ENCODE results near the gene PALMD. TPM values are rescaled to one million over a fixed set of nuclear protein-coding genes. Genes with fewer than 3 reads are reported as not detected.

The PALMD gene
- total and polyA plus RNA-seq, 2 experiments from 2014 or later = 0.63 to 0.94 TPM

DNA sequence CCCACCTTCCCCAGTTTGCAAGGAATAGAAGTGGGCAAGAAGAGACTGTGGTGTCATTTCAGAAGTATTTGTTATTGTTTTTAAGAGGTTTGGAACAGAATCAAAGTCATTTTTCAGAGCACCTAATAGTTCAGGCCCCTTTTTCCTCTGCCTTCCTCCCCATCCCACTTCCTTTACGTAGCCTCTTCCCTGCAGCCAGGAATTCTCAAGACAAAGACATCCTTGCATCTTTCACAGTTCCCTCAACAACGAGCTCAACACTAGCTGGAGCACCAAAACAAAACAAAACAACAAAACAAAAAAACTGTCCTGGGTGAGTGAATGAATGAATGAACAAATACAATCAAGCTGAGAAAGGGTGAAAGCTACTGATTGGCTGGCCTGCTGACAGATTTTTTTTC lies 7.0 kb downstream of the PALMD start:
- TF ChIP-seq, protein P1, sequence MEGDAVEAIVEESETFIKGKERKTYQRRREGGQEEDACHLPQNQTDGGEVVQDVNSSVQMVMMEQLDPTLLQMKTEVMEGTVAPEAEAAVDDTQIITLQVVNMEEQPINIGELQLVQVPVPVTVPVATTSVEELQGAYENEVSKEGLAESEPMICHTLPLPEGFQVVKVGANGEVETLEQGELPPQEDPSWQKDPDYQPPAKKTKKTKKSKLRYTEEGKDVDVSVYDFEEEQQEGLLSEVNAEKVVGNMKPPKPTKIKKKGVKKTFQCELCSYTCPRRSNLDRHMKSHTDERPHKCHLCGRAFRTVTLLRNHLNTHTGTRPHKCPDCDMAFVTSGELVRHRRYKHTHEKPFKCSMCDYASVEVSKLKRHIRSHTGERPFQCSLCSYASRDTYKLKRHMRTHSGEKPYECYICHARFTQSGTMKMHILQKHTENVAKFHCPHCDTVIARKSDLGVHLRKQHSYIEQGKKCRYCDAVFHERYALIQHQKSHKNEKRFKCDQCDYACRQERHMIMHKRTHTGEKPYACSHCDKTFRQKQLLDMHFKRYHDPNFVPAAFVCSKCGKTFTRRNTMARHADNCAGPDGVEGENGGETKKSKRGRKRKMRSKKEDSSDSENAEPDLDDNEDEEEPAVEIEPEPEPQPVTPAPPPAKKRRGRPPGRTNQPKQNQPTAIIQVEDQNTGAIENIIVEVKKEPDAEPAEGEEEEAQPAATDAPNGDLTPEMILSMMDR (IDR thresholded peaks at IDR 0.05; ENCODE audit: low read depth, low read length) = no peak
- no peak overlapping the region for H3K4me3 ChIP-seq
- H3K9me3 ChIP-seq (ENCODE audit: low read depth) = no peaks in the 10 kb centered on the region
- H3K36me3 ChIP-seq = no peaks in the 10 kb centered on the region
- H3K27me3 ChIP-seq = no peaks in the 10 kb centered on the region
- DNase-seq (ENCODE audit: low read depth in 1 of 2, low spot score in 1 of 2) = peak in 1 of 2 donors; percentile 24
- H3K27ac ChIP-seq = no peak overlapping the region
- H3K4me1 ChIP-seq (ENCODE audit: low read depth) = no peaks in the 10 kb centered on the region

DNA sequence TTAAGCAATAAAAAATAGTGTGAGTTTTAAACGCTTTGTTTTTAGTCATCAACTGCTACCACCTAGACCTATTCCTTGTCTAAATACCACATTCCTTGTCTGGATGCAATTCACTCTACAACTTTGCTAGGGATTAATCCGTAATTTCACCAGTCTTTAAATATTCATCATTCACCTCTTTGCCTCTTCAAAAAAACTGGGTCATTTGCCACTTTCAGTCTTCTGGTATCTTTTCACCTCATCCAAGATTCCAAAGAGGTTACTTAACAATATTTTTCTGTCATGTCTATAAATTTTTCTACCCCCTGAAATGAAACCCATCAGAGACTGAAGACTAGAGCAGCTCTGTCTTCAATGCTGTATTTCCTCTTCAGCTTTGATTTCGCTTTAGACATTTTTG lies 9.5 kb downstream of the PALMD start:
- no peaks in the 10 kb centered on the region for H3K9me3 ChIP-seq (ENCODE audit: low read depth)
- H3K36me3 ChIP-seq = no peaks in the 10 kb centered on the region
- H3K27me3 ChIP-seq = no peaks in the 10 kb centered on the region
- no peak overlapping the region for H3K27ac ChIP-seq
- no peaks in the 10 kb centered on the region for H3K4me1 ChIP-seq (ENCODE audit: low read depth)
- no peak overlapping the region for H3K4me3 ChIP-seq
- DNase-seq (ENCODE audit: low read depth in 1 of 2, low spot score in 1 of 2) = no peak
- TF ChIP-seq, protein P1 (IDR thresholded peaks at IDR 0.05; ENCODE audit: low read depth, low read length) = no peak

DNA sequence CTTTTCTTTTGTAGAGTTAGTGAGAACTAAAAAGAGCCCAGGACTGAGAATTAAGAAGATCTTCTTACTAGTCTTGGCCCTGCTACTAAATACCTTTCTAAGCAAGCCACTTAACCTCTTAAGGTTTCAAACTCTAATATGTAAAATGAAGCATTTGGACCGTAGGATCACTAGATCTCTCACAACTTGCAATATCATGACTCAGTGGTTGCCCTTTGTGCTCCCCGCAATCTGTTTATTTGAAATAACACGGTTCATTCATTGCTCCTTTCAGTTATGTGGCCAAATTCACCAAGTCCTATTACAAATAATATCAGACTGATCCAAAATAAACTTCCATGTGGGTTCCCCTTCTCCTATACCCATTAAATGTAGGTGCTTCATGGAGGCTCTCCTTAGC lies 10.8 kb downstream of the PALMD start:
- Histone ChIP-seq H3K9me3 (ENCODE audit: low read depth) (no peaks in the 10 kb centered on the region), H3K27ac (no peak overlapping the region), H3K4me3 (no peak overlapping the region), H3K4me1 (ENCODE audit: low read depth) (no peaks in the 10 kb centered on the region), H3K27me3 (no peaks in the 10 kb centered on the region), H3K36me3 (no peaks in the 10 kb centered on the region)
- TF ChIP-seq, protein P1 (IDR thresholded peaks at IDR 0.05; ENCODE audit: low read depth, low read length) = no peak
- DNase-seq (ENCODE audit: low read depth in 1 of 2, low spot score in 1 of 2) = no peak

DNA sequence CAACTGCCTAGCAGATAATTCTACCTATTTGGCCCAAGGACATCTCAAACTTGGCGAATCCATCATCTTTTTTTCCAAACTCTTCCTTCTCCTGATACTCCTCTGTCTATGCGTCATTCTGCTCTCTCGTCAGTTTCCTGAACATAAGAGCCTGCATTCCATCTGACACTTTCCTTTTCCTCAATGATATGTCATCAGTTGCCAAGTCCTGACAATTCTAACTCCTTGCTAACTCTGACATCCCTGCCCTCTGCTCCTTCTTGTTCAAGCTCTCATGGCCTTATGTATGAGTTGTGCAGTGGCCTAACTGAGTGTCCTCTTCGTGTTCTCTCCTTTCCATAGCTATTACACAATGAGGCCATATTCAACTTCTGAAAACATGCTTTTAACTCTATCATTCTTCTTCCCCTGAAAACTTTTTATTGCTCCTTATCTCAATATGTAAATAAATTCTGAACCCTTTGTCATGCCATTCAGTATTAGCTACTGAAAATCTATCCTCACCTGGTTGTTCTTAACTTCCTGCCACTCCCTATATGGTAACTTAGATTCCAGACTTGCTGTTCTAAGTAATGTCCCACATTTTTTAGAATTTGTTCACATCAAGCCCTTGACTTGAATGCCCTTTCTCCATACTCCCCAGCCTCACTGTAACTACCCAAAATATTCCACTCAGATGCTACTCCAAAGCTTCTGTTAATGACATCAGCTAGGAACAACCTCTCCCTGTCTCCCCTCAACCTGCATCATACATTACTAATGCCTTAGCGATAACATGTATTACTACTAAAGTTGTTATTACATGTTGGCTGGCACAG lies 11.5 kb downstream of the PALMD start:
- TF ChIP-seq, protein P1 (IDR thresholded peaks at IDR 0.05; ENCODE audit: low read depth, low read length) = no peak
- no peak overlapping the region for H3K4me3 ChIP-seq
- DNase-seq (ENCODE audit: low read depth in 1 of 2, low spot score in 1 of 2) = peak in 1 of 2 donors; percentile 71
- H3K4me1 ChIP-seq (ENCODE audit: low read depth) = no peaks in the 10 kb centered on the region
- no peaks in the 10 kb centered on the region for H3K9me3 ChIP-seq (ENCODE audit: low read depth)
- no peaks in the 10 kb centered on the region for H3K27me3 ChIP-seq
- H3K36me3 ChIP-seq = no peaks in the 10 kb centered on the region
- no peak overlapping the region for H3K27ac ChIP-seq

DNA sequence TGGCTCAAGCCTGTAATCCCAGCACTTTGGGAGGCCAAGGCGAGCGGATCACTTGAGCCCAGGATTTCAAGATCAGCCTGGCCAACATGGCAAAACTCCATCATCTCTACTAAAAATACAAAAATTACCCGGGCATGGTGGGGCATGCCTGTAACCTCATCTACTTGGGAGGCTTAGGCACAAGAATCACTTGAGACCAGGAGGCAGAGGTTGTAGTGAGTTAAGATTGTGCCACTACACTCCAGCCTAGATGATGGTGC lies 12.0 kb downstream of the PALMD start:
- Histone ChIP-seq H3K9me3 (ENCODE audit: low read depth) (no peaks in the 10 kb centered on the region), H3K27me3 (no peaks in the 10 kb centered on the region), H3K4me1 (ENCODE audit: low read depth) (no peaks in the 10 kb centered on the region), H3K36me3 (no peaks in the 10 kb centered on the region), H3K4me3 (no peak overlapping the region), H3K27ac (no peak overlapping the region)
- TF ChIP-seq, protein P1 (IDR thresholded peaks at IDR 0.05; ENCODE audit: low read depth, low read length) = no peak
- DNase-seq (ENCODE audit: low read depth in 1 of 2, low spot score in 1 of 2) = no peak

Data from cardiac muscle cell (in vitro differentiated cells and primary cell).